ENCODE data around the gene AFAP1L2. TPM values are rescaled to one million over a fixed set of nuclear protein-coding genes. Genes with fewer than 3 reads are reported as not detected.

AFAP1L2 gene
- total and polyA plus RNA-seq, 2 donors (not counting 1 experiment from before 2014, with no cell fraction given): 4.7 to 4.9 TPM

GRCh38 chr10:114276671-114277070 lies 127.6 kb downstream of the AFAP1L2 start:
- no peak overlapping the region for H3K4me3 Mint-ChIP-seq
- Histone ChIP-seq H4K20me1 (ENCODE audit: control insufficient read depth, insufficient read depth, low read length, poor library complexity, severe bottlenecking) (no peaks in the 10 kb centered on the region), H3K9ac (ENCODE audit: low read length) (no peak overlapping the region), H3K36me3 (replicated peaks in 1 of 2; ENCODE audit: control extremely low read depth in 1 of 2, control insufficient read depth in 1 of 2, extremely low read depth in 1 of 2, insufficient read depth in 2 of 2, low read length in 1 of 2) (no peaks in the 10 kb centered on the region), H3K27ac (ENCODE audit: low read length in 2 of 2) (no peak overlapping the region), H3K9me3 (ENCODE audit: control extremely low read depth in 1 of 3, control insufficient read depth in 2 of 3, insufficient read depth in 1 of 3, low read length in 2 of 3) (no peaks in the 10 kb centered on the region), H3K79me2 (ENCODE audit: control insufficient read depth, insufficient read depth, low read length) (no peaks in the 10 kb centered on the region), H3K4me1 (ENCODE audit: control insufficient read depth in 2 of 2, insufficient read depth in 2 of 2, low read length in 2 of 2) (no peaks in the 10 kb centered on the region), H3K4me2 (replicated peaks; ENCODE audit: low read depth, low read length, poor library complexity, severe bottlenecking) (no peak overlapping the region), H3K27me3 (replicated peaks in 1 of 4; ENCODE audit: control extremely low read depth in 1 of 4, control insufficient read depth in 3 of 4, insufficient read depth in 4 of 4, low read length in 3 of 4) (peaks cover 0 to 6% (median 0%) of the 10 kb centered on the region in 4 experiments), H3K4me3 (ENCODE audit: control extremely low read depth in 1 of 5, extremely low read depth in 1 of 5, insufficient read depth in 1 of 5, low read depth in 2 of 5, low read length in 4 of 5) (no peak overlapping the region), H2AFZ (ENCODE audit: insufficient read depth, low read depth, low read length, poor library complexity, severe bottlenecking) (no peak overlapping the region)
- peaks cover 24% of the 10 kb centered on the region for H3K27me3 Mint-ChIP-seq
- DNase-seq (no peak), ATAC-seq (ENCODE audit: low read depth) (no peak)
- CTCF ChIA-PET: interaction anchor here (0.6 to 0.7 kb wide), 2 partner anchors 107 to 509 kb away, joined by 3 to 4 read pairs; no protein-coding TSS in a partner anchor
- H3K4me1 Mint-ChIP-seq: no peaks in the 10 kb centered on the region
- H3K27ac Mint-ChIP-seq: no peak overlapping the region
- 98% methylated on average over 6 of the region's 6 CpGs for WGBS (ENCODE audit: insufficient coverage)
- H3K9me3 Mint-ChIP-seq (ENCODE audit: insufficient read depth): no peaks in the 10 kb centered on the region
- TF ChIP-seq CTCF (IDR thresholded peaks at IDR 0.05): no peak
- no peak for TF ChIP-seq EZH2 (IDR thresholded peaks at IDR 0.05; ENCODE audit: borderline replicate concordance, insufficient read depth, low read depth, low read length, poor library complexity, severe bottlenecking)
- intact Hi-C loops (cut with micrococcal nuclease): no loop called here
- POLR2A ChIA-PET: no interaction called here

GRCh38 chr10:114276066-114276465 lies 128.2 kb downstream of the AFAP1L2 start:
- intact Hi-C loops (cut with micrococcal nuclease): no loop called here
- Mint-ChIP-seq H3K4me3 (no peak overlapping the region), H3K4me1 (no peaks in the 10 kb centered on the region), H3K9me3 (ENCODE audit: insufficient read depth) (no peaks in the 10 kb centered on the region), H3K27ac (no peak overlapping the region), H3K27me3 (peaks cover 24% of the 10 kb centered on the region)
- H3K27me3 ChIP-seq (replicated peaks in 1 of 4; ENCODE audit: control extremely low read depth in 1 of 4, control insufficient read depth in 3 of 4, insufficient read depth in 4 of 4, low read length in 3 of 4): peaks cover 0 to 6% (median 0%) of the 10 kb centered on the region in 4 experiments
- no peaks in the 10 kb centered on the region for H3K79me2 ChIP-seq (ENCODE audit: control insufficient read depth, insufficient read depth, low read length)
- H3K9ac ChIP-seq (ENCODE audit: low read length): no peak overlapping the region
- H3K27ac ChIP-seq (ENCODE audit: low read length in 2 of 2): no peak overlapping the region
- no peaks in the 10 kb centered on the region for H3K9me3 ChIP-seq (ENCODE audit: control extremely low read depth in 1 of 3, control insufficient read depth in 2 of 3, insufficient read depth in 1 of 3, low read length in 2 of 3)
- no peak overlapping the region for H3K4me3 ChIP-seq (ENCODE audit: control extremely low read depth in 1 of 5, extremely low read depth in 1 of 5, insufficient read depth in 1 of 5, low read depth in 2 of 5, low read length in 4 of 5)
- H3K4me2 ChIP-seq (replicated peaks; ENCODE audit: low read depth, low read length, poor library complexity, severe bottlenecking): no peak overlapping the region
- ChIA-PET POLR2A (no interaction called here), CTCF (interaction anchor here (0.6 kb wide), 1 partner anchor 106 kb away, joined by 4 read pairs; no protein-coding TSS in a partner anchor)
- H4K20me1 ChIP-seq (ENCODE audit: control insufficient read depth, insufficient read depth, low read length, poor library complexity, severe bottlenecking): no peaks in the 10 kb centered on the region
- no peak overlapping the region for H2AFZ ChIP-seq (ENCODE audit: insufficient read depth, low read depth, low read length, poor library complexity, severe bottlenecking)
- H3K36me3 ChIP-seq (replicated peaks in 1 of 2; ENCODE audit: control extremely low read depth in 1 of 2, control insufficient read depth in 1 of 2, extremely low read depth in 1 of 2, insufficient read depth in 2 of 2, low read length in 1 of 2): no peaks in the 10 kb centered on the region
- 92% methylated on average over 5 of the region's 6 CpGs for WGBS (ENCODE audit: insufficient coverage)
- no peak for DNase-seq
- no peak for ATAC-seq (ENCODE audit: low read depth)
- H3K4me1 ChIP-seq (ENCODE audit: control insufficient read depth in 2 of 2, insufficient read depth in 2 of 2, low read length in 2 of 2): no peaks in the 10 kb centered on the region
- TF ChIP-seq CTCF (IDR thresholded peaks at IDR 0.05) (no peak), EZH2 (IDR thresholded peaks at IDR 0.05; ENCODE audit: borderline replicate concordance, insufficient read depth, low read depth, low read length, poor library complexity, severe bottlenecking) (no peak)
